ENCODE results near the gene NEK1. TPM values are rescaled to one million over a fixed set of nuclear protein-coding genes. Genes with fewer than 3 reads are reported as not detected.

Gene NEK1
- total RNA-seq, 2 donors from 2014 or later = 8.0 to 24.0 TPM

DNA sequence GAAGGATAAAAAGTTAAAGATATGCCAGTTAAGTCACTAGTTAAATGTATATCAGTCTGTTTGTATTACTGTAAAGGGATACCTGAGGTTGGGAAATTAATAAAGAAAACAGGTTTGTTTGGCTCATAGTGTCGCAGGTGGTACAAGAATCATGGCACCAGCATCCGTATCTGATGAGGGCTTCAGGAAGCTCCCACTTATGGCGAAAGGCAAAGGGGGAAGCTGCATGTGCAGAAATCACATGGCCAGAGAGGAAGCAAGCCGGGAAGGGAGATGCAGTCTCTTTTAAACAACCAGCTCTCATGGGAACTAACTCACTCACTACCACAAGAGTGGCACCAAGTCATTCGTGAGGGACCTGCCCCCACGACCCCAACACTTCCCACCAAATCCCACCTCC is 249.8 kb downstream of the NEK1 start:
- ATAC-seq (ENCODE audit: insufficient number of reproducible peaks, low FRiP score, low read depth) (no peak), DNase-seq (ENCODE audit: low spot score) (no peak)
- no peaks in the 10 kb centered on the region for H3K36me3 ChIP-seq
- TF ChIP-seq, protein P1, sequence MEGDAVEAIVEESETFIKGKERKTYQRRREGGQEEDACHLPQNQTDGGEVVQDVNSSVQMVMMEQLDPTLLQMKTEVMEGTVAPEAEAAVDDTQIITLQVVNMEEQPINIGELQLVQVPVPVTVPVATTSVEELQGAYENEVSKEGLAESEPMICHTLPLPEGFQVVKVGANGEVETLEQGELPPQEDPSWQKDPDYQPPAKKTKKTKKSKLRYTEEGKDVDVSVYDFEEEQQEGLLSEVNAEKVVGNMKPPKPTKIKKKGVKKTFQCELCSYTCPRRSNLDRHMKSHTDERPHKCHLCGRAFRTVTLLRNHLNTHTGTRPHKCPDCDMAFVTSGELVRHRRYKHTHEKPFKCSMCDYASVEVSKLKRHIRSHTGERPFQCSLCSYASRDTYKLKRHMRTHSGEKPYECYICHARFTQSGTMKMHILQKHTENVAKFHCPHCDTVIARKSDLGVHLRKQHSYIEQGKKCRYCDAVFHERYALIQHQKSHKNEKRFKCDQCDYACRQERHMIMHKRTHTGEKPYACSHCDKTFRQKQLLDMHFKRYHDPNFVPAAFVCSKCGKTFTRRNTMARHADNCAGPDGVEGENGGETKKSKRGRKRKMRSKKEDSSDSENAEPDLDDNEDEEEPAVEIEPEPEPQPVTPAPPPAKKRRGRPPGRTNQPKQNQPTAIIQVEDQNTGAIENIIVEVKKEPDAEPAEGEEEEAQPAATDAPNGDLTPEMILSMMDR (IDR thresholded peaks at IDR 0.05) = no peak
- H3K9me3 ChIP-seq = no peaks in the 10 kb centered on the region
- H3K27me3 ChIP-seq (replicated peaks; ENCODE audit: insufficient read depth) = no peaks in the 10 kb centered on the region
- H3K4me3 ChIP-seq = no peak overlapping the region
- H3K27ac ChIP-seq = no peak overlapping the region
- H3K4me1 ChIP-seq (ENCODE audit: control insufficient read depth in 1 of 2, low read depth in 2 of 2) = no peaks in the 10 kb centered on the region

DNA sequence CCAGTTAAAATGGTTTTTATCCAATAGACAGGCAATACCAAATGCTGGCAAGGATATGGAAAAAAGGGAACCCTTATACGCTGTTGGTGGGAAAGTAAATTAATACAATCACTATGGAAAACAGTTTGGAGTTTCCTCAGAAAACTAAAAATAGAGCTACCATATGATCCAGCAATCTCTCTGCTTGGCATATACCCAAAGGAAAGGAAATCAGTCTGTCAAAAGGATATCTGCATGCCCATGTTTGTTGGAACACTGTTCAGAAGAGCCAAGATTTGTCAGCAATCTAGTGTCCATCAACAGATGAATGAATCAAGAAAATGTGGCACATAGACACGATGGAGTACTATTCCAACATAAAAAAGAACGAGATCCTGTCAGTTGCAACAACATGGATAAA is 250.6 kb downstream of the NEK1 start:
- TF ChIP-seq, protein P1 (IDR thresholded peaks at IDR 0.05) = no peak
- Histone ChIP-seq H3K4me1 (ENCODE audit: control insufficient read depth in 1 of 2, low read depth in 2 of 2) (no peaks in the 10 kb centered on the region), H3K4me3 (no peak overlapping the region), H3K36me3 (no peaks in the 10 kb centered on the region), H3K9me3 (no peaks in the 10 kb centered on the region), H3K27me3 (replicated peaks; ENCODE audit: insufficient read depth) (no peaks in the 10 kb centered on the region), H3K27ac (no peak overlapping the region)
- no peak for DNase-seq (ENCODE audit: low spot score)
- no peak for ATAC-seq (ENCODE audit: insufficient number of reproducible peaks, low FRiP score, low read depth)

DNA sequence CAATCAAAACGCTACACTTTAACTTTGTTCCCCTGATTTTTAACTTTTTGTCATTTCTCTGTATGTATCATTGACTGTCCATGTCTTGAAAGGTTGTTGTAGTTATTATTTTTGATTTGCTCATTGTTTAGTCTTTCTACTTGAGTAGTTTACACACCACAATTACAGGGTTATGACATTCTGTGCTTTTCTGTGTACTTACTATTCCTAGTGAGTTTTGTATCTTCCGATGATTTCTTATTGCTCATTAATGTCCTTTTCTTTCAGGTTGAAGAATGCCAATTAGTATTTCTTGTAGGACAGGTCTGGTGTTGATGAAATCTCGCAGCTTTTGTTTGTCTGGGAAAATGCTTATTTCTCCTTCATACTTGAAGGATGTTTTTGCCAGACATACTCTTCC is 252.4 kb downstream of the NEK1 start:
- ATAC-seq (ENCODE audit: insufficient number of reproducible peaks, low FRiP score, low read depth) (no peak), DNase-seq (ENCODE audit: low spot score) (no peak)
- Histone ChIP-seq H3K9me3 (no peaks in the 10 kb centered on the region), H3K27ac (no peak overlapping the region), H3K36me3 (no peaks in the 10 kb centered on the region), H3K4me3 (no peak overlapping the region), H3K27me3 (replicated peaks; ENCODE audit: insufficient read depth) (no peaks in the 10 kb centered on the region), H3K4me1 (ENCODE audit: control insufficient read depth in 1 of 2, low read depth in 2 of 2) (no peaks in the 10 kb centered on the region)
- TF ChIP-seq, protein P1 (IDR thresholded peaks at IDR 0.05) = no peak

DNA sequence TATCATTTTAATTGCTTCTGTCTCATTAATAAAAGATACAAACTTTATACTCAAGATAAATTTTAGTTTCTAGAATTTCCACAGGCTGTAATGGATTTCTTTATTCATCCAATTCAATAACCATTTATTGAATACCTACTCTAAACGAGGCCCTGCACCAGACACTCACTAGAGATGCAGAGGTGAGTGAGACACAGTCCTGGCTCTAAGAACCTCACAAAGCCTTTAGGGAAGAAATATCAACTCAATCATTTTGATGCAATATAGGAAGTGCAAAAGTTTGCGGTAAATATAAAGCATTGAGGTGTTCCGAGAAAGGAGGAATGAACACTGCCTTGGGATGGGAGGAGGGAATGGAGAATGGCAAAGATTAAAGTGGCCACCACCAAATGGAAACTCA is 260.0 kb downstream of the NEK1 start:
- no peaks in the 10 kb centered on the region for H3K27me3 ChIP-seq (replicated peaks; ENCODE audit: insufficient read depth)
- no peak overlapping the region for H3K27ac ChIP-seq
- TF ChIP-seq, protein P1 (IDR thresholded peaks at IDR 0.05) = no peak
- no peaks in the 10 kb centered on the region for H3K36me3 ChIP-seq
- H3K4me3 ChIP-seq = no peak overlapping the region
- H3K4me1 ChIP-seq (ENCODE audit: control insufficient read depth in 1 of 2, low read depth in 2 of 2) = no peaks in the 10 kb centered on the region
- H3K9me3 ChIP-seq = no peaks in the 10 kb centered on the region
- no peak for DNase-seq (ENCODE audit: low spot score)
- no peak for ATAC-seq (ENCODE audit: insufficient number of reproducible peaks, low FRiP score, low read depth)

DNA sequence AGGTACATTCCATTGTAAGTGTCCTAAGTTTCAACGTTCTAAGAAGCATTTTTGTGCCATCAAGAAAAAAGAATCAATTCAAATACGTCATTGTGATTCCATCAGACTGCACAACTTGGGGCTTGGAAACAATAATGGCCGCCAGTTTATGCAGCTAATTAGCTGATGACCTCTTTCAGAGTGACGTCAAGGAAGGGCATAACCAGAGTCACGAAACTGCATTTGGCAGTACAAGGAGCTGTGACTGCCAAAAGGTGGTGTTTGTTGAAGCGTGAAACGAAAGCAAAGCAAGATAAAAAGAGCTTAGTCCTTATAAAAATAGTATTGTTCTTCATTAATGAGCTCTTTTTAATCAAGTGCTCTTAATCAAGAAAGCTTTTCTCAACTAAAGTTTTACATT is 260.5 kb downstream of the NEK1 start:
- Histone ChIP-seq H3K4me1 (ENCODE audit: control insufficient read depth in 1 of 2, low read depth in 2 of 2) (no peaks in the 10 kb centered on the region), H3K27me3 (replicated peaks; ENCODE audit: insufficient read depth) (no peaks in the 10 kb centered on the region), H3K9me3 (no peaks in the 10 kb centered on the region), H3K36me3 (no peaks in the 10 kb centered on the region), H3K27ac (no peak overlapping the region), H3K4me3 (no peak overlapping the region)
- DNase-seq (ENCODE audit: low spot score) (no peak), ATAC-seq (ENCODE audit: insufficient number of reproducible peaks, low FRiP score, low read depth) (no peak)
- TF ChIP-seq, protein P1 (IDR thresholded peaks at IDR 0.05) = no peak
